Cardiac fibroblast (primary cell): ENCODE results near the gene SPATA45.

Experiments
- DNase-seq, 2 donors: peaks; one replicate each; pipeline versions ENCODE4 v3.0.0 to v3.0.0-alpha.2; 2010; ENCODE audit warnings: low read depth in 2 of 2
- H3K4me3 ChIP-seq, 2 donors: replicated peaks in 1 of 2; 1 replicate in 1 of 2; 2 replicates in 1 of 2; pipeline ENCODE4 v1.5.1; 2011; ENCODE audit warnings: low read depth in 2 of 2, low read length in 2 of 2, mild to moderate bottlenecking in 2 of 2, moderate library complexity in 1 of 2
- CTCF ChIP-seq: IDR thresholded peaks from one replicate; pipeline ENCODE4 v1.5.1; 2011; ENCODE audit warnings: low read depth, mild to moderate bottlenecking, low read length, inconsistent platforms

The SPATA45 gene

GRCh38 chr1:212827831-212828278, 19.6 kb downstream of the SPATA45 start:
- no peak overlapping the region for H3K4me3 ChIP-seq
- no peak for TF ChIP-seq CTCF
- DNase-seq: no peak

- TF ChIP-seq CTCF: no peak
- no peak overlapping the region for H3K4me3 ChIP-seq
- no peak for DNase-seq
These were observed 20.2 kb downstream of the SPATA45 start for GRCh38 chr1:212827171-212827776.

- TF ChIP-seq CTCF: no peak
- no peak for DNase-seq
- H3K4me3 ChIP-seq: no peak overlapping the region
These were observed 21.5 kb downstream of the SPATA45 start for GRCh38 chr1:212825798-212826452.

GRCh38 chr1:212824201-212824600, 23.2 kb downstream of the SPATA45 start:
- H3K4me3 ChIP-seq: no peak overlapping the region
- no peak for TF ChIP-seq CTCF
- DNase-seq: no peak

GRCh38 chr1:212822956-212823355, 24.5 kb downstream of the SPATA45 start:
- no peak for DNase-seq
- no peak for TF ChIP-seq CTCF
- H3K4me3 ChIP-seq: no peak overlapping the region

GRCh38 chr1:212820969-212821368, 26.5 kb downstream of the SPATA45 start:
- no peak for TF ChIP-seq CTCF
- H3K4me3 ChIP-seq: no peak overlapping the region
- DNase-seq: no peak
